Medulla oblongata (tissue), 1 donor: Measurements from ENCODE around the gene GOLM1.
"Not testable (repeated sequence)": the region's sequence is repeated elsewhere in the genome, so short reads cannot be mapped to it uniquely, and the experiment has no call there.

Source experiments
- DNase-seq: peaks from one replicate; pipeline ENCODE4 v3.0.0-alpha.2; 2015; ENCODE audit errors: extremely low spot score

GOLM1 gene

DNA sequence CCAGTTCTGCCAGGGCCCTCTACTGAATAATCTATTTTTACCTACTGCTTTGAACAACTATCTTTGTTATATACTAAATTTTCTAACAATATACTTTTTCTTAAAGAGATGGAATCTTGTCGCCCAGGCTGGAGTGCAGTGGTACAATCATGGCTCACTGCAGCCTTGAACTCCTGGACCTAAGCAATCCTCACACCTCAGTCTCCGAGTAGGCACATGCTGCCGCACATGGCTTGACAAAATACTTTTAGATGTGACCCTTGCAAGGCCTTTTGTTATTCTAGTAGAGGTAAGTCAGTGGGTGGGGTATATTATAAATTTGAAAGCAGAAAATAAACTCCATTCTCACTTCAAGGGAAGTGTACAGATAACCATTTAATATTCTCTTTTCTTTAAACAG is 7.9 kb downstream of the GOLM1 start:
- DNase-seq: no peak

DNA sequence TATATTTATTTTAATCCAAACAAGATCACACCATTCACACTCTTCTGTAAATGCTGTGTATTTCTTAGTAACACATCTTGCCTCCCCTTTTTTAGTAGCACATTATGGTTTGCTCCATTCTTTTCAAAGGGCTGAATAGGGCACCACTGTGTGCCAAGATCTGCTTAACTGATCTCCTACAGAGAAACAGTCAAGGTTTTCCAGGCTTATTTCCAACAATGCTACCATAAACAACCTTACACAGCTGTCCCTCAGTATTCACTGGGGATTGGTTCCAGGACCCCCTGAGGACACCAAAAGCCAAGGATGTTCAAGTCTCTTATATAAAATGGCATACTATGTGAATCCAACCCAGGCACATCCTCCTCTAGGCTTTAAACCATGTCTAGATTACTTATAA is 16.5 kb downstream of the GOLM1 start:
- DNase-seq: peak; percentile 50

DNA sequence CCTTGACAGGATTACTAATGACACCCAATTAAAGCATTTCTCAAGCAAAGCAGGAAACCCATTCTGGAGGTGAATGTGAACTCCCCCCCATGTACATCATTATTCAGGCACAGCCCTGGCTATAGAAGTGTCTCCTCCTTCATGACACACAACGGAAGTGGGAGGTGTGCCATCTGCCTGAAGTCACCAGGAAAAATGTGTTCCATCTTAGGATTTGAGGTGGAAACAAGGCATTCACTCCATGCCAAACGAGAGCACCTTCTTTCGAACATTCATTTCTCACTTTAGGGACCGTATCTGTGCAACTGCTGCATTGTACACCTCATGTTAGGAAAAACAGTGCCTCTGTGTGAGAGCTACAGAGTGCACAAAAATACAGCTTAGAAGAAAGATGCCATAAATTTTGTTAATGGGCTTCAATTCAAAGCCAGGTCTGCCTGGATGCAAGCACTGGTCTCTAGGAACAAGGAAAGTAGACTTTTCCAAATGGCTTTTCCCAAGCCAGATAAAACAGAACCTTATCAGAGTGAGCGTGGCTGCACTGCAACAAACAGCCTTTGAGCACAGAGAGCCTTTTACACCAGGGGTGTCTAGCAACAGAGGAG is 19.4 kb downstream of the GOLM1 start:
- peak; percentile 25 for DNase-seq

DNA sequence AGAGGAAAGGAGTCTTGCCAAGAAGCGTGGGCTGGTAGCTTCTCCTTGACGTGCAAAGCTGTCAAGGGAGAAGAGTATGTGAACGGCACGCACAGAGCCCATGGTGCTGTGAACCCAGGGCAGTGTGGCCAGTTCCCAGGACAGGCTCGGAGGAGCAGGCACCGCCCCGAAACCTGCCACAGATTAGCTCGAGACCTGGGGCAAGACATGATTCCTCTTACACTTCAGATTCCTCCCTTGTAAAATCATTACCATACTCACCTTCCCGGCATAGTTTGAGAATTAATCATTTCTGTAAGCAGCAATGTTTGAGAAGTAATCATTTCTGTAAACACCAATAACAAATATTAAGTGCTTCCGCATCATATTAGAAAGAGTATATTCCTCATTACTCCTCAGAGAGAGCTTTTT is 19.9 kb downstream of the GOLM1 start:
- no peak for DNase-seq

DNA sequence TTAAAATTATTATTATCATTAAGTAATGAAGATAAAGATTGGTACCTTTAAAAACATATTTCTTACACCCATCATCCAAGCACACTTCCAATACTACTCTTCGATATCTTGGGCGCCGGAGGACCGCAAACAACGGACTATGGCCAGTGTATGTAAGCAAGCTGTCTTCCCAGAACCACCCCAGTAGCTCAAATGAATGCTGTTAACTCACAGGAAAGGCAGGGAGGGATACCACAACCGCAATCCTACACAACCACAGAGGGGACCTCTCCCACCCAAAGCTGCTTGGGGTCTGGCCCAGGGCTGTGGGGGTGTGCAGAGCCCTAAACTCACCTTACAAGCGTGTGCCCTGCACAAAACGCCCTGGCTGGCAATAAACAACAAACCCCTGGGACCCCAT is 20.6 kb downstream of the GOLM1 start:
- DNase-seq: no peak

DNA sequence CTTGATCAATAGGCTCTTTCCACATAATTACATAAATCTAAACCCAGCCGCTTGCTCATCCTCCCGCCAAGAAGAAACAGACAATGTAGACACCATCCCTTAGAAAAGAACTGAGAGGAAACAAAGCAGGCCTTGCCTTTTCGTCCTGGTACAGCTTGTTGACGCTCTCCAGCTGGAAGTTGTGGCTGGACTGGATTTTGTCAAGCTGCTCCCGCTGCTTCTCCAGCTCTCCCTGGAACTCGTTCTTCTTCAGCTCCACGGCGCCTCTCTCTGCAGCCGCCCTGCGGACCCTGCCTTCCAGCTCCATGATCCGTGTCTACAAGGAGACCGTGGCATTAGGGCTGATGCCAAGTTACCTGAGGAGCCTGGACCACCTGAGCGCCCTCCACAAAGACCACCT is 22.1 kb downstream of the GOLM1 start:
- DNase-seq: peak; percentile 69

DNA sequence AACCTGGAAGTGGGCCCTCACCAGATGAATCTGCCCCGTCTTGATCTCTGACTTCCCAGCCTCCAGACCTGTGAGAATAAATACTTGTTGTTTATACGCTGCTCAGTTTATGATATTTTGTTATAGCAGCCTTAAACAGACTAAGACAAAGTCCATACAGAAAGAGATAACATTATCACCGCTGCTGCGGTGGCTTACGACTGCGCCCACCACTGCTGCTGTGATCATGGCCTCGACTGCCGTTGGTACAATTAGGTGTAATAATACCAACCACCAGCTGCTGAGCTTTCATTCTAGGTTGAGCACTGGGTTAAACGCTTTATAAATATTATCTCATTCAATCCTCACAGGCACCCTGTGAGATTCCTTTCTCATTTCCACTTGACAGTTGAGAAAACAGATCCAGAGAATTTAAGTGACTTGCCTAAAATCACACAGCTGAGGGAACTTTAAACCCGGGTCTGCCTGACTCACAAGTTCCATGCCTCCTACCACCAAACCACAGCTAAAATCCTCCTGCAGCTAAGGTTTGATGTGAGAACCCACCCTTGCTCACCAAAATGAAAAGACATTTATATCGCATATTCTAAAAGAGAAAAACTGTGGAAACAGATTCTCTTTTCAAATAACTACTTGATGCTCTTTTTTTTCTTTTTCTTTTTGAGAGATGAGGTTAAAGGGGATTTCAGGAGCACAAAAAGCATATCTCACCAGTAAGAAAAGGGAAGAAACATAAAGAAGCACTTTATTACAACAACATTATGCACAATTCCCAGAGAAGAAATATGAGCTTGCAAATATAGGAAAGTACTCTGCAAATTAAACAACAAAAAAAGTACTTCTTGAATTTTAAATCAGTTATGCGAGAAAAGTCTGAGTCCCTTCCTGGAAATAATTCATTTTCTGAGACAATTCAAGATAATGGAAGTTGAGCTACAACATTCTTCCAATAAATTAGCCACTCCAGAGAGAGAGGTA is 23.9 kb downstream of the GOLM1 start:
- DNase-seq: no peak

DNA sequence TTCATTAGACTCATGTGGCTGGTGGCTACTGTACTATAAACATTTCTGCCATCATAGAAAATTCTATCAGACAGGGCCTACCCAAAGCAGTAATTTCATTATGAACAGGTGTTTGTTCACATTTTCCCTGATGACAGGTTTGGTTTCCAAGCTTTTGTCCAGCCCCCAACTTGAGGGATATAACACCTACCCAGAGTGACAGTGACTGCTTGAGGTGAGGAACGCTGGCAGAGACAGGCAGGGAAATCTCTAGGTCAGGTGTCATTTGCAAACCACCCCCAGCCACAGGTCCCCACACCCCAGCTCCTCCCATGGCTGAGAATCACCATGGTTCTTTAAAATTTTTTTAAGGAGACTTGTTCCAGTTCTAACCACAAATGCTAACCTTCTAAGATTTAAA is 25.5 kb downstream of the GOLM1 start:
- no peak for DNase-seq

DNA sequence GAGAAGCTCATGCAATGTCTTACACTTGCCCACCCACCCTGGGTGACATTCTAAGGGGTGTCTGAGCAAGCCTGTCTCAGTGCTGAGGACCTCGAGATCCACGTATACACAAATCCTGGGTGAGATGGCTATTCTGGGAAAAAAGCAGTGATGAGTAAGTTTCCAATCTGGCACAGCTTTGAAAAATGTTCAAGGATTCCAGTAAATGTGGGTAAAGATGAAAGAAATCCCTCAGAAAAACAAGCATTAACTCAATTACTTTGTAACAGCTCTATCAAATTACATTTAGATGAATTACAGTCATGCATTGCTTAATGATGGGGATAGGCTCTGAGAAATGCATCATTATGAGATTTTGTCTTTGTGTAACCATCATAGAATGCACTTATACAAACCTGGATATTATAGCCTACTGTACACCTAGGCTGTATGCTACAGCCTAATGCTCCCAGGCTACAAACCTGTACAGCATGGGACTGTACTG is 26.9 kb downstream of the GOLM1 start:
- DNase-seq: no peak

DNA sequence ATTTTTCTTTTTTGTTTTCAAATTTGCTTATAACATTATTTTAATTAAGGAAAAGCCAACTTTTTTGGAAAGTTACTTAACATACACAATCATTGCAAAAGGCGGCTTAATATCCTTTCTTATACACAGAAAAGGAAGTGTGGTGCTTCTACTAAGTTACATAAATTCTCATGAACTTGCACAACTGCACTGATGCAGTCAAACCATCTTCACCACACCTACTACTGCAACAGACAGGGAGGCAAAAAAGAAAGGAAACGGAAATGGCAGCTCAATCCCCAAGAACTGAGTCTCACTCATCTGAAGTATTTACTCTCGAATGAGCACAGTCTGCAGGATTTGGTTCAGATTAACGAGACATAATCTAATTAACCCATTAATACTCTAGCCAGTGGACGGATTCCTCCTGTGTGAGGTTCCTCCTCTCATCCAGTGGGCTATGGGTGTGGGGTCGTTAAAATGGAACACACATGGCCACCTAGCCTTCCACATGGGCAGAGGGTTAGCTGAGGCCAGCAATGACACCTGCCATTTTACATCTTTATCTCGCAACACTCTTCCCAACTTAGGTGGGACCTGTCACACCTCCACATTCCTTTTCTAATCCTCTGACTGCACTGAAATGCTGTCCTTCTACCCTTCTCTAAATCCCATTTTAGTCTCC is 30.0 kb downstream of the GOLM1 start:
- DNase-seq: no peak

DNA sequence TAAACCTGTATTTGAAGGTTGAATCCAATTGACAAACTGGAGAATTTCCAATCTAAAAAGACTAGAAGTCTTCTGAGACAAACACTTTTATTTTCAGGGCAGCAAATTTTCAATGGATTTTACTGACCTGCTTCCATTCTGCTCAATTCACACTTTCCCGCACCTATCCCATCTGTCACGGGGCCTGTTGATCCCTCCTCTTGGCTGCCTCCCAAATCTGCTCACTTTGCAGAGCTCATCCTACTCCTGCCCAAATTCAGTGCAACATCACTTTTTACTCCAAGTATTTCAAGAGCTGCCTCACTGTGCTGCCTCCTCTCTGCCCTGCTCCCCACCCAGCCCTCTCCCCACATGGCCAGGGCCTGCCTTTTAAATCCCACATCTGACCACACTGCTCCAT is 35.1 kb downstream of the GOLM1 start:
- no peak for DNase-seq

DNA sequence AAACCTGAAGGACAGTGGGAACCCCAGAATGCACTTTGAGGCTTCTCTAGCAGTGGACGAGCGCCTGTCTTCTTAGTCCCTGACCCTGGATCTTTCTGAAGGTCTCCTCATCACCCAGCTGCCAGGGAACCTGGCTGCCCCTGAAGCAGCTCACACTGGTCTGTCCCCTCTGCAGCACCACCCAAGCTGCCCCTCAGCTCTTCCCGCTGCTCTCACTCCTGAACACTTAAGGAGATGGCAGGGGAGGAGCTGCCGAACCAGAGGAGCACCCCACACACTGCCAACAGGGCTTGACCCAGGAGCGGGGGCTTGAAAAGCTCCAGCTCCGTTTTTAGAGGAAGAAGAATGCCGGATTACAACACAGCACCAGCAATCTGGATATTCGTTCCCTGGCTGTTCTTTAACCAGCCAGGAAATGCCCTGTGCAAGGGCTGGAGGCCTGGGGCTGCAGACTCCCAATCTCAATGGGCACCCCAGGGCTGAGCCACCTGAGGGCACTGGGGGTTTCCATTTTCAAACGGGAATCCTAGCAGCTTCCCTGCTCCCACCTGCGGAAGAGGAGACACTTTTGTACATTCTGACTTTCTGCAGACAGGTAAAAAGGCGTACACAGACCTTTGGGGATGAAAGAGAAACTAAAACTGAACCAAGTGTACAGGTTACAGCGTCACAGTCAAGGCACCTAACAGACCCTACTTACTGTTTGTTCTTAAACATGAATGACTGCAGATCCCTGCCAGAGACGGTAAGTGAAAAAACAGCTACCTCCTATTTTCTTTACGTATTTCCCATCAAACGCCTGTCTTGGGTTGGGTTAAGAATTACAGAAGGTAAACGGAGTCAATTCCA is 36.3 kb downstream of the GOLM1 start:
- DNase-seq: no peak

DNA sequence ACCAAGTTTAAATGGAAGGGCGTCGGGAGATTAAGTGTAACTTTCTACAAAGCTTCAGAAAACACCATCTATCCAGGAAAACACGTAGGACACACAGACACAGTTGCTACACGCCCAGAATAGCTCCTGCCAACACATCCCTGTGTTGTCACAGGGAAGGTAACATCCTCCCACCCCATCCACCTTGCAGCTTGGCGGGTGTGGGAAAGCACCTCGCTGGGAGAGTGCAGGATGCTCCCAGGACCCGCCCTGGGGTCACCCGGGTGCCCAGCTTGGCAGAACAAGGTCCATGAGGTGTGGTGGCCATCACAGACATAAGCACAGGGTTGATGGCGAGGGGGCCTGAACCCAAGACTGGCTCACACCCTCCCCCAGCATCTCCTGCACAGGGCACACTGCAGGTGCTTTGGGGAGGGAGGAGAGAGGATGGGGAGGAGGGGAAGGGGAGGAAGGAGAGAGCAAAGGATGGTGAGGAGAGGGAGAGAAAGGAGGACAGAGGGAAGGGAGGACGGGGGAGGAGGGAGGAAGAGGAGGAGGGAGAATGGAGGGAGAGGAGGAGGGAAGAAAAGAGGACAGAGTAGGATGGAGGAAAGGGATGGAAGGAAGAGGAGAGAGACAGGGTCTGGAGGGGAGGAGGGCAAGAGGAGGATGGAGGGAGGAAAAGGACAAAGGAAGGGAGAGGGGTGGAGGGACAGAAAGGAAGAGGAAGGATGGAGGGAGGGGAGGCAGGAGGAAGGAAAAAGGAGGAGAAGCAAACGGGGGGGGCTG is 37.2 kb downstream of the GOLM1 start:
- DNase-seq: no peak

DNA sequence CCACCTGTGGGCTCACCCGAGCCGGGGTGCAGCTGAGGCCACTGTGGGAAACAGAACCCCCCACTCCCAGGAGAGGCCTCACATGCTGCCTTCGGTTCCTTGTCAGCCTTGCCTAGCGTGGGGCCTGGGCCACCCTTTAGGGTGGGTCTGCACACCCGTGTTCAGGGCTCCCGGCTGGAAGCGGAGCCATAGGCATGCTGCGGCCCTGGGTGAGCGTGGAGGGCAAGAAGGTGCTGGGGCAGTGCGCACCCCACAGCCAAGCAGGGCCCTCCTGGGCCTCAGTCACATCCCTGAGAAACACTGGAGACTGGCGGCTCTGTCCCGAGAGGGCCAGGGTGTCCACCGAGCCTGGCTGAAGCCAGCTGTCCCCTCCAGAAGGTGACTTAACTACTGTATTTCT is 41.9 kb downstream of the GOLM1 start:
- DNase-seq: no peak

DNA sequence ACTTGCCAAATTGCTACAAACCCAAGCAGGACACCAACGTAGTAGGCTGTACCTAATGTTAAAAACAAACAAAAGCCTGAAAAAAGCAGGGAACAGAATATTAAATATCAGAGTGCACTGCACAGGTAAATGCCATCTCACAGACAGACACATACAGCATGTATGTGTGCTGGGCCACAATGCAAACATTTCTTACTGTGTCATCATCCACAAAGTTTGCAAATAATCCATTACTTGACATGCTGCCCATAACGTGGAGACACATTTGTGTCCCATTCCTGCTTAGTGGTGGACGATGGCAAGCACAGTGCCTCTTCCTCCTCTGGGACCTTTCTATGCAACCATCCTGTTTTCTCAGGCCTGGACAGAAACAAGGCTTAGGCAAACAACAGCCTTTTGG is 44.7 kb downstream of the GOLM1 start:
- DNase-seq: no peak

DNA sequence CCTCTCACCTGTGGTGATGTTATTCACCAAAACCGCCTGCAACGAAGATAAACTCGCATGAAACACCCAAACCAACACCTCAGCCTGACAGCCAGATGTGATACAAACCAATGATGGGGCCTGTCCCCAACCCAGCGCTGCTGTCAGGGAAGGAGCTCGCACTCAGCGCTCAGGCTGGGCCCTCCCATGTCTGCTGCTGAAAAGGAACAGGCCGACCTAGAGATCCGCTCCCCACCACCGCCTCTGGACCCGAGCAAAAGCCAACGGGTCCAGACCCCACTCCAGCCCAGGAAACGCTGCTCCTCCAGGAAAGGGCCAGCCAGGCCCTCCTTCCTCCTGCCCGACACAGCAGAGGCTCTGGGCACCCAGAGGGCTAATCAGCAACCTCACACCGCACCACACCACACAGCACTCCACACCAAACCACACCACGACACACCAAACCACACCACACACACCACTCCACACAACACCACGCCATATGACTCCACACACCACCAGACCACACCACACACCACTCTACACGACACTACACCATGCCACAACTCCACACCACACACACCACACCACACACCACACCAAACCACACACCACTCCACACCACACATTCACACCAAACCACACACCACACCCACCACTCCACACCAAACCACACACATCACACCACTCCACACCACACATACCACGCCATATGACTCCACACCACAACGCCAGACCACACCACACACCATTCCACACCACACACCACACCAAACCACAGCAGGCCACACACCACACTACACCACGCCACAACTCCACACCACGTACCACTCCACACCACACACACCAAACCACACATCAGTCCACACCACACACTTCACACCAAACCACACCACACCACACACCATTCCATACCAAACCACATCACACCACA is 46.5 kb downstream of the GOLM1 start:
- no peak for DNase-seq

DNA sequence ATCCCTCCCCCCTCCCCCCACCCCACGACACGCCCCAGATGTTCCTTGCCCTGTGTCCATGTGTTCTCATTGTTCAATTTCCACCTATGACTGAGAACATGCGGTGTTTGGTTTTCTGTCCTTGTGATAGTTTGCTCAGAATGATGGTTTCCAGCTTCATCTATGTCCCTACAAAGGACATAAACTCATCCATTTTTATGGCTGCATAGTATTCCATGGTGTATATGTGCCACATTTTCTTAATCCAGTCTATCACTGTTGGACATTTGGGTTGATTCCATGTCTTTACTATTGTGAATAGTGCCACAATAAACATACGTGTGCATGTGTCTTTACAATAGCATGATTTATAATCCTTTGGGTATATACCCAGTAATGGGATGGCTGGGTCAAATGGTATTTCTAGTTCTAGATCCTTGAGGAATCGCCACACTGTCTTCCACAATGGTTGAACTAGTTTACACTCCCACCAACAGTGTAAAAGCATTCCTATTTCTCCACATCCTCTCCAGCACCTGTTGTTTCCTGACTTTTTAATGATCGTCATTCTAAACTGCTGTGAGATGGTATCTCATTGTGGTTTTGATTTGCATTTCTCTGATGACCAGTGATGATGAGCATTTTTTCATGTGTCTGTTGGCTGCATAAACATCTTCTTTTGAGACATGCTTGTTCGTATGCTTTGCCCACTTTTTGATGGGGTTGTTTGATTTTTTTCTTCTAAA is 51.2 kb downstream of the GOLM1 start:
- not testable (repeated sequence) for DNase-seq

DNA sequence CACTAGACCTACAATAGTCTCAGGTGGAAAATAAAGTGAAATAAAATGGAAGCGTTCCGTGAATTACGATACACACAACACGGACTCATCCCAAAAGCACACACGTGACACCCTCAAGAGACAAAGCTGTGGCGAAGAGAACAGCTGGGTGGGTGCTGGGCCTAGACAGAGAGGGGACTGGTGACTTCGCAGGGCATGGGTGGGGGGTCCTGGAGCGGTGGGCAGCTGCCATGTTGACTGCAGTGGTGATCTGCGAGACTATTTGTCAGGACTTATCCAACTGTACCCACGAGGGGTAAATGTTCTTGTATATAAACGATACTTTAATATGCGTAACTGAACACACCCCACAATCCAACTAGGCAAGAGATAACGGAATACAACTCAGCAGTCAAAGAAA is 52.0 kb downstream of the GOLM1 start:
- DNase-seq: no peak

DNA sequence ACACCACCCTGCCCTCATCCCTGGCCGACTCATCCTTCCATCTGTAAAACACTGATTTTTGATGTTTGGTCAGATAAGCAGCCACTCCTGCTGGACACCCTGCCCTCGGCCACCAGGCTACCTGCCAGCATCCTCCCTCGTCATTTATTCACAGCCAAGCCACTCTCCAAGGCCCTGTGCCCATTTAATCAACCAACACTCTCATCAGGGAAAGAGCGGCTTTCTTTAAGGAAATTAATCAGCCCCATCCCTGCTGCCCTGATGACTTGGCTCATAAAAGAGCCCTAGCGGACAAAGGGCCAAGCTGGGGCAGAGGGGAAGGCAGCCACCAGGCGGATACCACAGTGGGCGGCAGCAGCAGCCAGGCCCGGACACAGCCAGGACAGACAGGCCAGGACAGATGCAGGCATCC is 52.4 kb downstream of the GOLM1 start:
- DNase-seq: no peak
